Karpas-422 (cell line): ENCODE data around the gene TTLL13. TPM values are rescaled to one million over a fixed set of nuclear protein-coding genes. Genes with fewer than 3 reads are reported as not detected.
A peak's percentile ranks its signal among the peaks of the same experiment; 100 is the strongest.
"Not testable (repeated sequence)": the region's sequence is repeated elsewhere in the genome, so short reads cannot be mapped to it uniquely, and the experiment has no call there.

Experiments
- DNase-seq: peaks from one replicate; pipeline ENCODE4 v3.0.0-alpha.2; 2015
- H2AFZ ChIP-seq: fragments of 200-600 bp; sonication (generic); 2 replicates; pipeline ENCODE4 v1.6.1; 2014; ENCODE audit warnings: antibody characterized with exemption, low read length, mixed read lengths
- H3K27ac ChIP-seq: fragments of 200-600 bp; sonication (generic); 2 replicates; pipeline ENCODE4 v1.5.1; 2014; ENCODE audit warnings: mild to moderate bottlenecking, low read length, moderate library complexity
- H3K27me3 ChIP-seq: fragments of 200-600 bp; sonication (generic); 2 replicates; pipeline ENCODE4 v1.6.1; 2014; ENCODE audit warnings: low read length, mixed read lengths
- H3K36me3 ChIP-seq: fragments of 200-600 bp; sonication (generic); 2 replicates; pipeline ENCODE4 v1.6.1; 2014; ENCODE audit warnings: low read length, mixed read lengths; ENCODE audit not compliant: insufficient read depth
- H3K4me1 ChIP-seq: fragments of 200-600 bp; sonication (generic); 2 replicates; pipeline ENCODE4 v1.6.1; 2014; ENCODE audit warnings: mild to moderate bottlenecking, low read length, mixed read lengths
- H3K4me2 ChIP-seq: fragments of 200-600 bp; sonication (generic); 2 replicates; pipeline ENCODE4 v1.6.1; 2014; ENCODE audit warnings: low read length, low read depth, mild to moderate bottlenecking; ENCODE audit not compliant: poor library complexity, severe bottlenecking
- H3K4me3 ChIP-seq: fragments of 200-600 bp; sonication (generic); 2 replicates; pipeline ENCODE4 v1.5.1; 2014; ENCODE audit warnings: mild to moderate bottlenecking, antibody characterized with exemption, low read length, mixed read lengths
- H3K79me2 ChIP-seq: fragments of 200-600 bp; sonication (generic); 2 replicates; pipeline ENCODE4 v1.6.1; 2014; ENCODE audit warnings: mild to moderate bottlenecking, low read length, mixed read lengths
- H3K9ac ChIP-seq: fragments of 200-600 bp; sonication (generic); 2 replicates; pipeline ENCODE4 v1.6.0; 2014; ENCODE audit warnings: low read length
- H3K9me2 ChIP-seq: fragments of 200-600 bp; sonication (generic), shearing (Covaris generic); replicated peaks from 2 replicates; pipeline ENCODE4 v1.6.0; 2014; ENCODE audit warnings: mild to moderate bottlenecking, low read length, moderate library complexity; ENCODE audit not compliant: insufficient read depth
- H3K9me3 ChIP-seq: fragments of 300-700, 200-600 bp; sonication (generic); 2 replicates; pipeline ENCODE4 v1.6.1; 2014; ENCODE audit warnings: low read length, mixed read lengths
- H4K20me1 ChIP-seq: fragments of 200-600 bp; sonication (generic); 2 replicates; pipeline ENCODE4 v1.6.1; 2014; ENCODE audit warnings: mild to moderate bottlenecking, antibody characterized with exemption, low read length, low read depth; ENCODE audit not compliant: insufficient read depth
- total RNA-seq: library from RNA; depleted of rRNA; stranded (reverse); fragments of >200 nt; shearing (Covaris generic); gene quantifications from 2 replicates; pipeline ENCODE4 v1.2.3, GENCODE V29; 2014; ENCODE audit warnings: low replicate concordance

Gene TTLL13
- total RNA-seq, 1 experiment from 2014 or later: not detected

GRCh38 chr15:90271459-90272166 is 22.3 kb downstream of the TTLL13 start:
- Histone ChIP-seq H3K36me3 (peaks cover 40% of the 10 kb centered on the region; the same call in 1 of the 2 replicates), H3K9me3 (no peaks in the 10 kb centered on the region), H3K4me1 (peaks cover 19% of the 10 kb centered on the region), H4K20me1 (peaks cover 34% of the 10 kb centered on the region), H3K4me2 (no peak overlapping the region), H3K4me3 (no peak overlapping the region), H2AFZ (no peak overlapping the region), H3K27me3 (no peaks in the 10 kb centered on the region), H3K79me2 (peaks cover 53% of the 10 kb centered on the region), H3K9ac (no peak overlapping the region), H3K27ac (no peak overlapping the region), H3K9me2 (no peaks in the 10 kb centered on the region)
- DNase-seq: no peak

DNA sequence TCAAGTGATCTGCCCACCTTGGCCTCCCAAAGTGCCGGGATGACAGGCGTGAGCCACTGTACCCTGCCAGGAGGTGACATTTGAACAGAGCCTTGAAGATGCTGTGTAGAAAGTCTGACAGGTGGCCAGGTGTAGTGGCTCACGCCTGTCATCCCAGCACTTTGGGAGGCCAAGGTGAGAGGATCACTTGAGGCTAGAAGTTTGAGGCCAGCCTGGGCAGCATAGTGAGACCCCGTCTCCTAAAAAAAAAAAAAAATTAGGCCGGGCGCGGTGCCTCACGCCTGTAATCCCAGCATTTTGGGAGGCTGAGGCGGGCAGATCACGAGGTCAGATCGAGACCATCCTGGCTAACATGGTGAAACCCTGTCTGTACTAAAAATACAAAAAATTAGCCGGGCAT is 29.1 kb downstream of the TTLL13 start:
- not testable (repeated sequence) for H3K4me3 ChIP-seq, H3K9ac ChIP-seq, H3K79me2 ChIP-seq, H4K20me1 ChIP-seq, H3K27ac ChIP-seq, H3K4me1 ChIP-seq, H3K27me3 ChIP-seq, H3K36me3 ChIP-seq, H3K9me2 ChIP-seq, DNase-seq, H3K4me2 ChIP-seq, H2AFZ ChIP-seq, H3K9me3 ChIP-seq

DNA sequence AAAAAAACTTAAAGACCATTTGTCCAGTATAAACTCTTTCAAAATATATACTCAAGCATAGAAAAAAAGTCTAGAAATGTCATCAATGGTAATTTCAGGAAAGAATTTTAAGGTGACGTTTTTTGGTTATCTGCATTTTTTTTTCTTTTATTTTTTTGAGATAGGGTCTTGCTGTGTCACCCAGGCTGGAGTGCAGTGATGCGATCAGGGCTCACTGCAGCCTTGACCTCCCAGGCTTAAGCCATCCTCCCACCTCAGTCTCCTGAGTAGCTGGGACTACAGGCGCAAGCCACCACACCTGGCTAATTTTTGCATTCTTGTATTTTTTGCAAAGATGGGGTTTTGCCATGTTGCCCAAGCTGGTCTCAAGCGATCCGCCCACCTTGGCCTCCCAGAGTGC is 31.4 kb downstream of the TTLL13 start:
- not testable (repeated sequence) for H3K27me3 ChIP-seq, H3K9me2 ChIP-seq, H4K20me1 ChIP-seq, H3K79me2 ChIP-seq, H3K4me3 ChIP-seq, H2AFZ ChIP-seq, H3K9me3 ChIP-seq, H3K4me2 ChIP-seq, H3K9ac ChIP-seq, H3K4me1 ChIP-seq, H3K36me3 ChIP-seq, H3K27ac ChIP-seq, DNase-seq

DNA sequence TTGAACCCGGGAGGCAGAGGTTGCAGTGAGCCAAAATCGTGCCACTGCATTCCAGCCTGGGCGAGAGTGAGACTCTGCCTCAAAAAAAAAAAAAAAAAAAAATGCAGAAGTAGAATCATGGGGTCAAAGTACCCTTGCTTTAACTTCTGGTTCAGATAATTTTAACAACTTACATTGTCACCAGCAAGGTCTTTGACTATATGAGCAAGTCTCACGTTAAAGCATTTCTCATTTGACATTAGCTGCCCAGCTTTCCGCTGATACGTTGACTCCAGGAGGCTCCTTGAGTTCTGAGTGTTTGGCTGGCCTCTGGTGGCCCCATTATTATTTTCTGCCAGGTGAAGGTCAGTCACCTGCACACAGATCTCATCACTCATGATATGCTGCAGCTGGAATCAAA is 32.3 kb downstream of the TTLL13 start:
- not testable (repeated sequence) for H3K9me2 ChIP-seq, H3K79me2 ChIP-seq, H4K20me1 ChIP-seq, H3K9me3 ChIP-seq, H3K4me3 ChIP-seq, H3K27me3 ChIP-seq, H3K4me1 ChIP-seq, H3K27ac ChIP-seq, H3K36me3 ChIP-seq, H3K4me2 ChIP-seq, H2AFZ ChIP-seq, H3K9ac ChIP-seq, DNase-seq

DNA sequence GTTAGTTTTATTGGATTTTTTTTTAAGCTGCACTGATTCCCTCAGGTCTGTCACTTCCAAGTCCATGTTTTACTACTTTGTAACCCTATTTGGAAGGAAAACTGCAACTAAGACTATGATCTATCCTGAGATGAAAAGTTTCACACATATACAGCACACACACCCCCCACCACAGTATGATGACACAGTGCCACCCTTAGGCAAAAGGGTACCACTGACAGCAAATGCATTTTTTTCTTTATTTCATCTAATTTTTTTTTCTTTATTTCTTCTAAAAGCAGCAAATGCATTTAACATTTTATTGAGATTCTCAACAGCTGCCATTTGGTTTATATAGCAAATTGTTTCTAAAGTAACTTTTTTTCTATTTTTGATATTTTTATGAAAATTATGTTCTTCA is 37.3 kb downstream of the TTLL13 start:
- no peak overlapping the region for H3K27ac ChIP-seq
- peak; percentile 72 for DNase-seq
- H3K9ac ChIP-seq: no peak overlapping the region
- H2AFZ ChIP-seq: no peak overlapping the region
- H4K20me1 ChIP-seq: no peaks in the 10 kb centered on the region
- no peaks in the 10 kb centered on the region for H3K27me3 ChIP-seq
- H3K9me2 ChIP-seq: no peaks in the 10 kb centered on the region
- no peaks in the 10 kb centered on the region for H3K9me3 ChIP-seq
- H3K36me3 ChIP-seq: no peaks in the 10 kb centered on the region
- H3K4me2 ChIP-seq: no peak overlapping the region
- no peak overlapping the region for H3K4me3 ChIP-seq
- peaks cover 3% of the 10 kb centered on the region for H3K4me1 ChIP-seq
- no peaks in the 10 kb centered on the region for H3K79me2 ChIP-seq

DNA sequence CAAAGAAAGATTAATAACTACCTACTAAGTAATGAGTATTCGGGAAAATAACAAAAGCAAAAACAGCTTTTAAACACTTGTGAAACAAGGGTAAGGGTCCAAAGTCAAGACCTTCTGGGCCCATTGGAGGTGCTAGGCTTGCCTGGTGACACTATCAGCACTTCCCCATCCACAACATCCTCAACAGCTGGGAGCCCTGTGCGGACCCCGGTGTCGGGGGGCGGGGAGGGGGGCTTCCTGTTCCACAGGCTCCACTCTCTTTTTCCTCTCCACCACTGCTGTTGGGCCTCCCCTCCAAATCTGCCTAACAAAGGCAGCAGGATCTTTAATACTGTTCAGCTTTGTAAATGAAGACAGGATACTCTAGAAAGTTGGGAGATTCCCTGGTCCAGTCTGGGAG is 37.7 kb downstream of the TTLL13 start:
- H3K4me2 ChIP-seq: no peak overlapping the region
- H3K4me1 ChIP-seq: peaks cover 5% of the 10 kb centered on the region
- H3K79me2 ChIP-seq: no peaks in the 10 kb centered on the region
- DNase-seq: no peak
- no peak overlapping the region for H3K27ac ChIP-seq
- no peak overlapping the region for H2AFZ ChIP-seq
- no peaks in the 10 kb centered on the region for H3K36me3 ChIP-seq
- H3K4me3 ChIP-seq: no peak overlapping the region
- H3K9ac ChIP-seq: no peak overlapping the region
- H3K27me3 ChIP-seq: no peaks in the 10 kb centered on the region
- no peaks in the 10 kb centered on the region for H3K9me2 ChIP-seq
- no peaks in the 10 kb centered on the region for H3K9me3 ChIP-seq
- no peaks in the 10 kb centered on the region for H4K20me1 ChIP-seq

DNA sequence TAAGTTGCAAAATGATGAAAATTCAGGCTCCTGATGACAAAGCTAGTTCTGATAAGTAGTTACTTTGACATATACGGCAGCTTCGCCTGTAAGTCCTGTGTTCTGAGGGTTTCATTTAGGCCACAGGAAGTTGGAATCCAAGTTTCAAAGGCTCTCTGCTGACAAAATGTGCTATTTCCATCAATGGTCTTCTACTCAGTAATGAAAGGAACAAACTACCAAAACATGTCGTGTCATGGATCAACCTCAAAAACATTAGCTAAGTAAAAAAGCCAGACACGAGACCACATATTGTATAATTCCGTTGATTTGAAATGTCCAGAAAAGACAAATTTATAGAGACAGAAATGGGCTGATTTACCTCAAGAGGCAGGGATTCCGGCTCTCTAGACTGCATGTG is 38.6 kb downstream of the TTLL13 start:
- Histone ChIP-seq H2AFZ (no peak overlapping the region), H3K79me2 (no peaks in the 10 kb centered on the region), H3K36me3 (no peaks in the 10 kb centered on the region), H4K20me1 (no peaks in the 10 kb centered on the region), H3K9me3 (no peaks in the 10 kb centered on the region), H3K9me2 (no peaks in the 10 kb centered on the region), H3K27ac (no peak overlapping the region), H3K9ac (no peak overlapping the region), H3K4me1 (peaks cover 5% of the 10 kb centered on the region), H3K4me3 (no peak overlapping the region), H3K27me3 (no peaks in the 10 kb centered on the region), H3K4me2 (no peak overlapping the region)
- DNase-seq: no peak

- Histone ChIP-seq H3K27me3 (no peaks in the 10 kb centered on the region), H3K79me2 (no peaks in the 10 kb centered on the region), H3K9me3 (no peaks in the 10 kb centered on the region), H3K27ac (no peak overlapping the region), H3K4me2 (peak overlapping the region; percentile 59), H3K9me2 (no peaks in the 10 kb centered on the region), H2AFZ (no peak overlapping the region), H3K4me3 (no peak overlapping the region), H3K36me3 (no peaks in the 10 kb centered on the region), H3K9ac (no peak overlapping the region), H3K4me1 (peaks cover 5% of the 10 kb centered on the region), H4K20me1 (no peaks in the 10 kb centered on the region)
- DNase-seq: peak; percentile 90
Observed at GRCh38 chr15:90291679-90292356, 42.5 kb downstream of the TTLL13 start.
